Activated CD4-positive, alpha-beta T cell treated with anti-CD3 and anti-CD28 coated beads, Interleukin-2, amount 10 ng/mL, durations not matched to agents 24 days and 14 days (primary cell): ENCODE measurements around the gene SFMBT1. TPM values are rescaled to one million over a fixed set of nuclear protein-coding genes. Genes with fewer than 3 reads are reported as not detected.

Source experiments
- DNase-seq: peaks from one replicate; pipeline ENCODE4 v3.0.0; 2022
- H3K27ac Mint-ChIP-seq: one replicate; pipeline ENCODE4 v1.8.0; 2022; ENCODE audit warnings: mild to moderate bottlenecking, mixed read lengths
- H3K27me3 Mint-ChIP-seq: one replicate; pipeline ENCODE4 v1.8.0; 2022; ENCODE audit warnings: mixed read lengths
- H3K36me3 Mint-ChIP-seq: one replicate; pipeline ENCODE4 v1.8.0; 2022; ENCODE audit warnings: low read depth, mild to moderate bottlenecking, mixed read lengths
- H3K4me1 Mint-ChIP-seq: one replicate; pipeline ENCODE4 v1.8.0; 2021; ENCODE audit warnings: mixed read lengths
- H3K4me3 Mint-ChIP-seq: one replicate; pipeline ENCODE4 v1.8.0; 2022; ENCODE audit warnings: mild to moderate bottlenecking, moderate library complexity, mixed read lengths
- H3K9me3 Mint-ChIP-seq: one replicate; pipeline ENCODE4 v1.8.0; 2021; ENCODE audit warnings: mixed read lengths
- intact Hi-C: fragments of 100-400 bp; cut with micrococcal nuclease; formaldehyde crosslinking; loops from one replicate; pipeline ENCODE4 v1.15.1; 2023
- total RNA-seq: library from RNA; stranded (reverse); gene quantifications from 2 replicates; pipeline ENCODE4 v1.2.3, GENCODE V29; 2022

SFMBT1 gene
- total RNA-seq = 28.6 and 28.8 TPM in 2 replicates

DNA sequence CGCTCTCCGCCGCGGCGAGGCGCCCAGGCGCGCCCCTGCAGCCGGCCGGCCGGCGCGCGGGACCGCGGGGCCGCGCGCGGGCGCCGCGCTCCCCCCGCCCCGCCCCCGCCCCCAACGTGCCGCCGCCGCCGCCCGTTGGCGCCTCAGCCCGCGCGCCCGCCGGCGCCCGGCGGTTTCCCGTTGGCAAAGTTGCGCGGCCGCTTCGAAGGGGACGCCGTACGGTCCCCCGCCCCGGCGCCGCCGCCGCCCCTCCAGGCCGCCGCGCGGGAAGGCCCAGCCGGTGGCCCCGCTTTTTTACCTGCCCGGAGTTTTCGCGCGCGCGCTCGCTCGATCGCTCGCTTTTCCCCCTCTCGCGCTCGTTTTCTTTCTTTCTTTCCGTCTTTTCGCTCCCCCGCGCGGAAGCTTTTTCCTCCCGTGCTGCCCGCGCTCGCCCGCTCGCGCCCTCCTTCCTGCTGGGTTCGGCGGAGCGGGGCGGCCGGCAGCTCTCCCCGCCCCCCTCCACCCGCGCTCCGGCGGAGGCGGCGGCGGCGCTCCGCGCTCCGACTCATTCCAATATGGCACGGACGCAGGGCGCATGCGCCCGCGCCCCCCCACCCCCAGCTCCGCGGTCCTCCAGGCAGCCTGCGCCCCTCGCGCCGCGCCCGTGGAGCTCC is at the start of gene SFMBT1:
TSS of gene SFMBT1 (minus strand) at position 556 of the 653 bp plus-strand sequence. CDS start 76,945 bp downstream, outside the sequence.
- H3K4me3 Mint-ChIP-seq = peak within 1 kb of the TSS; percentile 95
- DNase-seq = peak; percentile 89
- H3K27ac Mint-ChIP-seq = peak within 1 kb of the TSS; percentile 95
- H3K9me3 Mint-ChIP-seq = no peaks in the 10 kb centered on the region
- peaks cover 28% of the 10 kb centered on the region for H3K4me1 Mint-ChIP-seq
- H3K27me3 Mint-ChIP-seq = peaks cover 2% of the 10 kb centered on the region
- H3K36me3 Mint-ChIP-seq = peaks cover 7% of the 10 kb centered on the region
- intact Hi-C loops = loop anchor here (1.0 to 10.0 kb wide), 4 partner anchors 62 to 341 kb away; partner anchors contain the start of genes GLT8D1, SPCS1 and STIMATE

- no peaks in the 10 kb centered on the region for H3K27me3 Mint-ChIP-seq
- H3K36me3 Mint-ChIP-seq = peaks cover 40% of the 10 kb centered on the region
- no peaks in the 10 kb centered on the region for H3K9me3 Mint-ChIP-seq
- no peak overlapping the region for H3K27ac Mint-ChIP-seq
- intact Hi-C loops = no loop called here
- peaks cover 6% of the 10 kb centered on the region for H3K4me1 Mint-ChIP-seq
- no peak overlapping the region for H3K4me3 Mint-ChIP-seq
- DNase-seq = no peak
These were observed 47.1 kb upstream of the SFMBT1 start for GRCh38 chr3:53092942-53093341.

DNA sequence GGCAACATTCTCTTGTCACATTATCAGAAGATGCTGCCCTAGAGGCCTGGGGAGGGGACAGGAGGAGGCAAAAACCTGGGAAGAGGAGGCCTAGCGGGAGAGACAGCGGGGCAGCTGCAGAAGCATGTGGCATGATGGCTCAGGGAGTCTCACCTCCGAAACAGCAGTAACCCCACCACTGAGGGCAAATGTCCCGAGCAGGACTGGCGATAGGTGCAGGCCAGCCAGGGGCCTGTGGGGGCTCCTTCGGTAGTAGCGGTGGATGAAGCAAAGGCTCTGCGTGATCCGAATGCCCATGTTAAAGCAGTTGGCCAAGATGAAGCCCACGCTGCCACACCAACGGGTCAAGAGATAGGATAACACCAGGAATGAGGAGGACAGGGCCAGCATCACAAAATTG is 46.3 kb upstream of the SFMBT1 start:
- intact Hi-C loops = no loop called here
- peaks cover under 1% of the 10 kb centered on the region for H3K4me1 Mint-ChIP-seq
- DNase-seq = no peak
- no peaks in the 10 kb centered on the region for H3K27me3 Mint-ChIP-seq
- H3K27ac Mint-ChIP-seq = no peak overlapping the region
- no peaks in the 10 kb centered on the region for H3K9me3 Mint-ChIP-seq
- peaks cover 38% of the 10 kb centered on the region for H3K36me3 Mint-ChIP-seq
- no peak overlapping the region for H3K4me3 Mint-ChIP-seq

DNA sequence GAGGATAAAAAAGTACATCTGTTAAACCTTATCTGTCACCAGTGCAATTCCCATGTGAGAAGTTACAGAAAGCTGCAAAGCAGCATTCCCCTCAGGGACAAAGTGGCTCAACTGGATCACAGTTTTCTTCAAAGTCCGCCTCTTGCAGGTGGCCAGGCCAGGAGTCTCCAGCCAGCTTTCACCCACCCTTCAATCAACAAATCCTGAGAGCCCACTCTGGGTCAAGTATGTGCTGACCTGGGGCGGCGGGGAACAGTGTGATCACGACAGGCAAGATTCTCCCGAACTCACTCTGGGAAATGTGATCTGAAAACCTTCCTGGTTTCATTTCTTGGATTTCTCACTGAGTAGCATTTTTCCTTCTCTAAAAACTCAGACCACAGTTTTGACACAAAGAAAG is 45.1 kb upstream of the SFMBT1 start:
- Mint-ChIP-seq H3K36me3 (peaks cover 38% of the 10 kb centered on the region), H3K4me1 (peaks cover 1% of the 10 kb centered on the region), H3K27me3 (no peaks in the 10 kb centered on the region), H3K9me3 (no peaks in the 10 kb centered on the region), H3K4me3 (no peak overlapping the region), H3K27ac (no peak overlapping the region)
- no peak for DNase-seq
- intact Hi-C loops = no loop called here

DNA sequence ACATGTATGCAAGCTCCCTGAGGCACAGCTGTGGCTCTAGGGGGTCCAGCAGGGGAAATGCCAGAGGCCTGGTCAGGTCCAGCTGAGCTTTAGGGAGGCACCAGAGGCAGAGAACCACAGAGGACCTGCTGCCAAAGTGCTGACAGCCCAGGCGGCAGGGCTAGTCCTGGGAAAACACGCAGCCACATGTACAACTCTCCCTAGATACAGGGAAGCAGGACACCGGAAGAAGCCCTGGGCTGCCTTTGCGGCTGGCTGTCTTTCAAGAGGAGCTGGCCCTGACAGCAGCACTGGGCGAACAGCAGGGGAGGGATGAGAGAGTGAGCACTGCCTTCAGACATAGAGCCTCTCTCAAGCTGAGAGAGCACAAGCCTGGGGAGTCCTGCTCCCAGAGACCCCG is 43.6 kb upstream of the SFMBT1 start:
- Mint-ChIP-seq H3K27ac (peak overlapping the region; percentile 60), H3K4me3 (no peak overlapping the region), H3K9me3 (no peaks in the 10 kb centered on the region), H3K27me3 (no peaks in the 10 kb centered on the region), H3K4me1 (peaks cover 1% of the 10 kb centered on the region), H3K36me3 (peaks cover 32% of the 10 kb centered on the region)
- intact Hi-C loops = no loop called here
- DNase-seq = no peak

GRCh38 chr3:53085476-53085875 is 39.6 kb upstream of the SFMBT1 start:
- H3K27me3 Mint-ChIP-seq = no peaks in the 10 kb centered on the region
- H3K4me1 Mint-ChIP-seq = peaks cover 1% of the 10 kb centered on the region
- peaks cover 8% of the 10 kb centered on the region for H3K36me3 Mint-ChIP-seq
- no peak for DNase-seq
- H3K27ac Mint-ChIP-seq = no peak overlapping the region
- no peak overlapping the region for H3K4me3 Mint-ChIP-seq
- intact Hi-C loops = no loop called here
- H3K9me3 Mint-ChIP-seq = no peaks in the 10 kb centered on the region

DNA sequence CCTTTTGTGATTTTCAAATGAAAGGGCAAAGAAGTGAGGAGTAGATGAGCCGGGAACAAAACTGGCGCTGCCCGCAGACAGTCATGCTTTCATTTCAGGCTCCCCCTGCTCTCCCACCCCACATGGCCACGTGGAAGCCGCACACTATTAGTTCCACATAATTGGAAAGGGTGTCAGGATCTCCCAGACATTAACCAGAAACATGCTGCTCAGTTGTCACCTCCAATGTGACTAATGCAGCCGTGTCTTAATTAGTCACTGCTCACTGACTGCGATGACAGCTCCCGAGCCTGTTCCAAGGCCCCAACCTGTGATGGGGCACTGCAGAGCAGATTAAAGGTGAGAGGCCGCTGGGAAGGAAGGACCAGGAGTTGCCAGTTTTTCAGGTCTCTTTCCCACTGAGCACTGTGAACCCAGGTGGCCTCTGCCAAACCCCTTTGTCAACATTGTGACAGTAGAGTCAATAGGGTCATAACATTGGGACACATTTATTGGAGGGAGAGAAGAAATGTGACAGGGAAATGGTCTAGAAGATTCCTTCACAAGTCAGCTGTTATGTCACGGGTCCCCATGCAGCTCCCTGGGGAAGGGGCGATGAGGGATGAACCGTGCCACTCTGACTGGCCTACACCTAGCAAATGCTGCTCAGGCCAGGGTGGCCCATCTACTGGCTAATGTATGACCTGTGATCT is 38.6 kb upstream of the SFMBT1 start:
- Mint-ChIP-seq H3K36me3 (peaks cover 3% of the 10 kb centered on the region), H3K27me3 (no peaks in the 10 kb centered on the region), H3K4me3 (no peak overlapping the region), H3K4me1 (peaks cover 1% of the 10 kb centered on the region), H3K9me3 (no peaks in the 10 kb centered on the region), H3K27ac (no peak overlapping the region)
- DNase-seq = no peak
- intact Hi-C loops = no loop called here

GRCh38 chr3:53083949-53084309 is 38.1 kb upstream of the SFMBT1 start:
- intact Hi-C loops = no loop called here
- no peak overlapping the region for H3K27ac Mint-ChIP-seq

GRCh38 chr3:53083521-53083920 is 37.6 kb upstream of the SFMBT1 start:
- H3K27ac Mint-ChIP-seq = no peak overlapping the region
- intact Hi-C loops = no loop called here
- peaks cover 3% of the 10 kb centered on the region for H3K36me3 Mint-ChIP-seq
- H3K4me3 Mint-ChIP-seq = no peak overlapping the region
- H3K9me3 Mint-ChIP-seq = no peaks in the 10 kb centered on the region
- H3K4me1 Mint-ChIP-seq = peaks cover 1% of the 10 kb centered on the region
- no peaks in the 10 kb centered on the region for H3K27me3 Mint-ChIP-seq
- no peak for DNase-seq

More at GRCh38 chr3:53083949-53084309, 38.1 kb upstream of the SFMBT1 start:
- no peak for DNase-seq
- no peaks in the 10 kb centered on the region for H3K27me3 Mint-ChIP-seq
- peaks cover 3% of the 10 kb centered on the region for H3K36me3 Mint-ChIP-seq
- H3K9me3 Mint-ChIP-seq = no peaks in the 10 kb centered on the region
- H3K4me3 Mint-ChIP-seq = no peak overlapping the region
- peaks cover 1% of the 10 kb centered on the region for H3K4me1 Mint-ChIP-seq

GRCh38 chr3:53082736-53083135 is 36.9 kb upstream of the SFMBT1 start:
- Mint-ChIP-seq H3K4me1 (peaks cover 1% of the 10 kb centered on the region), H3K9me3 (no peaks in the 10 kb centered on the region), H3K27me3 (no peaks in the 10 kb centered on the region), H3K36me3 (no peaks in the 10 kb centered on the region), H3K4me3 (no peak overlapping the region), H3K27ac (no peak overlapping the region)
- no peak for DNase-seq
- intact Hi-C loops = no loop called here

GRCh38 chr3:53081318-53081717 is 35.4 kb upstream of the SFMBT1 start:
- no peaks in the 10 kb centered on the region for H3K4me1 Mint-ChIP-seq
- H3K4me3 Mint-ChIP-seq = no peak overlapping the region
- no peaks in the 10 kb centered on the region for H3K9me3 Mint-ChIP-seq
- intact Hi-C loops = no loop called here
- no peak for DNase-seq
- no peaks in the 10 kb centered on the region for H3K27me3 Mint-ChIP-seq
- H3K36me3 Mint-ChIP-seq = no peaks in the 10 kb centered on the region
- no peak overlapping the region for H3K27ac Mint-ChIP-seq

- no peak overlapping the region for H3K27ac Mint-ChIP-seq
- DNase-seq = no peak
- no peaks in the 10 kb centered on the region for H3K4me1 Mint-ChIP-seq
- no peaks in the 10 kb centered on the region for H3K27me3 Mint-ChIP-seq
- no peak overlapping the region for H3K4me3 Mint-ChIP-seq
- H3K9me3 Mint-ChIP-seq = no peaks in the 10 kb centered on the region
- intact Hi-C loops = no loop called here
- H3K36me3 Mint-ChIP-seq = no peaks in the 10 kb centered on the region
These were observed 34.8 kb upstream of the SFMBT1 start for GRCh38 chr3:53080612-53081205.

DNA sequence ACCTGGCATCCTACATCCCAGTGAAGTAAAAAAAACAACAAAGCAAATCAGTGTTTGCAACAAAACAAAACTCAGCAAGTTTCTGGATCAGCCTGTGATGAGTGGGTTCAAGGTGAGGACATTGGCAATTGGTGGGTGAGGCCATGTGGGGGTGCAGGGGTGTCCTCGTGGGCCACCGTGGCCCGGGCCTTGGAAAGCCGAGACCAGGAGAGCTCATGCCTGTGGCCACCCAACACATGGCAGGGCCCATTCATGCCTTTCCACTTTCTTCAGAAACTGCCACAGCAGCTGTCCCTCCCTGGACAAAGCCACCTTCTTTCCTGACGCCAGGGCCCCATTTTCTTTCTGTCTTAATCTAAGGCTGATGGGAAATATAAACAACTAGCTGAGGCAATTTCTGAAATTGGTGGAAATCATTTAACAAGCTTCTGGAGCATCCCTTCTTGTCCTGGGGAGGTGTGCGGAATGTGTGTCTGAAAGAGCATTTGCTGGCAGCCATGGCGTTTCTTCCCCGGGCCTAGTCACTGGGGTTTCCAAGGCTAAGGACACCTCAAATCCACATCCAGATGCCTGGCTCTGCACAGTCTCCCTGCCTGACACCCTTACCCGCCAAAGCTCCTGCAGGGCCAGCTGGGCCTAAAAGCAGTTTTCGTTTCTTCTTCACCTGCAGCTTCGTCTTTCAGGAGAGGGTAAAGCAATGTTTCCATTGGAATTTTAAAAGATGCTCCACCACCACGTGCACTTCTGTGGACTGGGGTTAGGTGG is 34.1 kb upstream of the SFMBT1 start:
- Mint-ChIP-seq H3K4me3 (no peak overlapping the region), H3K9me3 (no peaks in the 10 kb centered on the region), H3K27ac (no peak overlapping the region), H3K36me3 (no peaks in the 10 kb centered on the region), H3K27me3 (no peaks in the 10 kb centered on the region), H3K4me1 (no peaks in the 10 kb centered on the region)
- intact Hi-C loops = no loop called here
- no peak for DNase-seq

DNA sequence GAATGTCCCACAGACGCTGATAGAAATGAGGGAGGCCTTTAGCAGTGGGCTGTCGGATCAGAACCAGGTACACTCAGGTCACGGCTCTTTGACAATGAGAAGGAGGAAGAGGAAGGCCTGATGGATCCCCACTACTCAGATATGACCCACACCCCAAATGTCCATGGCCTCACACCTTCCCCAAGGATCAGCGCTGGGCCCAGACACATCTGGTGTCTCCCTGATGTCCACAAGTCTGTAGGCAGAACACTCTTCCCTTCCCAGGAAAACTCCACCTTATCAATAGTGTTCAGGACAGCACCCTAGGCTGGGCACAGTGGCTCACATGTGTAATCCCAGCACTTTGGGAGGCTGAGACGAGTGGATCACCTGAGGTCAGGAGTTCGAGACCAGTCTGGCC is 33.3 kb upstream of the SFMBT1 start:
- Mint-ChIP-seq H3K36me3 (no peaks in the 10 kb centered on the region), H3K4me3 (no peak overlapping the region), H3K4me1 (peaks cover 3% of the 10 kb centered on the region), H3K27me3 (no peaks in the 10 kb centered on the region), H3K27ac (no peak overlapping the region), H3K9me3 (no peaks in the 10 kb centered on the region)
- intact Hi-C loops = no loop called here
- peak; percentile 45 for DNase-seq
